K562 (cell line): ENCODE measurements around the gene APOL2.
"Not testable (repeated sequence)": the region's sequence is repeated elsewhere in the genome, so short reads cannot be mapped to it uniquely, and the experiment has no call there.

ENCODE experiments used
- CBX2 ChIP-seq: fragments of 200-600 bp; sonication (generic); IDR thresholded peaks from one replicate; pipeline ENCODE4 v1.6.1; 2012; ENCODE audit warnings: mild to moderate bottlenecking, low read length, inconsistent platforms; ENCODE audit not compliant: insufficient read depth, poor library complexity, severe bottlenecking
- ESRRA ChIP-seq: fragments of 450-650 bp; IDR thresholded peaks from 2 replicates; pipeline ENCODE4 v1.6.1; 2014; ENCODE audit warnings: low read depth, mild to moderate bottlenecking, moderate library complexity, borderline replicate concordance
- EZH2 ChIP-seq: IDR thresholded peaks from 2 replicates; pipeline ENCODE4 v1.6.1; 2012; ENCODE audit warnings: low read depth, mild to moderate bottlenecking, inconsistent platforms, low read length, borderline replicate concordance
- IRF2 ChIP-seq: sonication (generic); formaldehyde crosslinking; IDR thresholded peaks from 2 replicates; pipeline ENCODE4 v1.8.1; 2022; ENCODE audit warnings: mild to moderate bottlenecking, missing genetic modification reagents
- KLF1 ChIP-seq: fragments of 450-650 bp; IDR thresholded peaks from 2 replicates; pipeline ENCODE4 v1.6.1; 2016; ENCODE audit warnings: missing genetic modification characterization, missing compliant biosample characterization
- MCM3 ChIP-seq: fragments of 450-650 bp; IDR thresholded peaks from 2 replicates; pipeline ENCODE4 v1.6.1; 2016
- NCOR1 ChIP-seq: fragments of 450-650 bp; IDR thresholded peaks from 2 replicates; pipeline ENCODE4 v1.6.1; 2016; ENCODE audit warnings: mild to moderate bottlenecking, moderate library complexity
- OTX1 ChIP-seq: fragments of 450-650 bp; formaldehyde crosslinking; IDR thresholded peaks from 2 replicates; pipeline ENCODE4 v1.4.0; 2022; ENCODE audit warnings: mild to moderate bottlenecking
- SRSF3 ChIP-seq: fragments of 200-400 bp; formaldehyde crosslinking; IDR thresholded peaks from 2 replicates; pipeline ENCODE4 v1.6.1; 2016; ENCODE audit warnings: mild to moderate bottlenecking, low read length, moderate library complexity; ENCODE audit not compliant: insufficient read depth
- TAF1 ChIP-seq: IDR thresholded peaks from 2 replicates; pipeline ENCODE4 v1.6.1; 2011; ENCODE audit warnings: mild to moderate bottlenecking, low read length, moderate library complexity; ENCODE audit not compliant: insufficient read depth, control insufficient read depth, severe bottlenecking; ENCODE audit errors: extremely low read depth
- TARDBP ChIP-seq: fragments of 450-650 bp; IDR thresholded peaks from 2 replicates; pipeline ENCODE4 v1.6.1; 2016
- ZNF561 ChIP-seq: fragments of 450-650 bp; formaldehyde crosslinking; conservative IDR thresholded peaks from 2 replicates; pipeline ENCODE4 v1.4.0; 2020; ENCODE audit warnings: mild to moderate bottlenecking, moderate library complexity
- TF ChIP-seq, protein P1 (sequence below): fragments of 250-450 bp; sonication (Bioruptor Pico); IDR thresholded peaks from 2 replicates; pipeline ENCODE4 v1.8.0; 2021; ENCODE audit warnings: moderate library complexity, mild to moderate bottlenecking, inconsistent platforms

DNA sequence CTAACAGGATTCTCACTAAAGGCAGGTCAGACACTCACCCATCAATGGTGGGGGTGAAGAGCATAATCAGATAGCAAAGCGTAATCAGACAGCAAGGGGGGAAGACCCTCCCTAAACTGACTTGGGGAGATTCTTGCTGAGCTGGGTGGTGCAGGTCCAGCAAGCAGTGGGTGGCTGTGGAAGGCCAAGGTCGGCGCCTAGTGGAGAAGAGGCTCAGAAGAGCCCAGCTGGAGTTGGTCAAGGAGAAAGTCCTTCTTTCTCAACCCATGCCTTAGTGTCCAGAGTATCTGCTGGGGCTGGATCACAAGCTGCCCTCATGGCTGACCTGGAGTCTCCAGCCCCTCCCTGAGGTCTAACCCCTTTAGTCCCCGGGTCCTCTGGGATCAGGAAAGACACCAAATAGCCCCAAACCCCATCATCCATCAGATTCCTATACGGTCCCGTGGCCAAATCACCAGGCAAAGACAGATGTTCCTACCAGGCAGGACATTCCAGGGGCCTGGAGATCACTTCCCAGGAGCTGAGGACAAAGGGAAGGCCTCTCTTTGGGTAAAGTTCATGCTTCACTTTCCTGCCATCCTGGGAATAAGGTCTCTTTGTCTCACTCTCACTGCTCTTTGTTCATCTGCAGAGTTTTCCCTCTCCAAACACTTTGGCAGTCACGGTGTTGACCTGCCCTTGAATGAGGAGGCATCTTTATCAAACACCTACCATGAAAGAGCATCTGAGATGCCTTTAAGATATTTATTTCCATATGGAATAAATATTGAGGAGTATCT lies 24.7 kb upstream of the APOL2 start:
- TF ChIP-seq NCOR1; TARDBP; CBX2; SRSF3; MCM3; EZH2; TAF1; ZNF561 (CRISPR knock-in tag); IRF2; KLF1; ESRRA; OTX1: not testable (repeated sequence)
- TF ChIP-seq, protein P1, sequence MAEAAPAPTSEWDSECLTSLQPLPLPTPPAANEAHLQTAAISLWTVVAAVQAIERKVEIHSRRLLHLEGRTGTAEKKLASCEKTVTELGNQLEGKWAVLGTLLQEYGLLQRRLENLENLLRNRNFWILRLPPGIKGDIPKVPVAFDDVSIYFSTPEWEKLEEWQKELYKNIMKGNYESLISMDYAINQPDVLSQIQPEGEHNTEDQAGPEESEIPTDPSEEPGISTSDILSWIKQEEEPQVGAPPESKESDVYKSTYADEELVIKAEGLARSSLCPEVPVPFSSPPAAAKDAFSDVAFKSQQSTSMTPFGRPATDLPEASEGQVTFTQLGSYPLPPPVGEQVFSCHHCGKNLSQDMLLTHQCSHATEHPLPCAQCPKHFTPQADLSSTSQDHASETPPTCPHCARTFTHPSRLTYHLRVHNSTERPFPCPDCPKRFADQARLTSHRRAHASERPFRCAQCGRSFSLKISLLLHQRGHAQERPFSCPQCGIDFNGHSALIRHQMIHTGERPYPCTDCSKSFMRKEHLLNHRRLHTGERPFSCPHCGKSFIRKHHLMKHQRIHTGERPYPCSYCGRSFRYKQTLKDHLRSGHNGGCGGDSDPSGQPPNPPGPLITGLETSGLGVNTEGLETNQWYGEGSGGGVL (CRISPR knock-in tag), result not testable (repeated sequence)
